ENCODE measurements around the gene PAQR5. TPM values are rescaled to one million over a fixed set of nuclear protein-coding genes. Genes with fewer than 3 reads are reported as not detected.

PAQR5 gene
- total and polyA plus RNA-seq, 9 of the 15 experiments (the other 6 are each of a cell fraction or from before 2014, with no cell fraction given), result 0.04 to 0.08 TPM; not detected in 7

DNA sequence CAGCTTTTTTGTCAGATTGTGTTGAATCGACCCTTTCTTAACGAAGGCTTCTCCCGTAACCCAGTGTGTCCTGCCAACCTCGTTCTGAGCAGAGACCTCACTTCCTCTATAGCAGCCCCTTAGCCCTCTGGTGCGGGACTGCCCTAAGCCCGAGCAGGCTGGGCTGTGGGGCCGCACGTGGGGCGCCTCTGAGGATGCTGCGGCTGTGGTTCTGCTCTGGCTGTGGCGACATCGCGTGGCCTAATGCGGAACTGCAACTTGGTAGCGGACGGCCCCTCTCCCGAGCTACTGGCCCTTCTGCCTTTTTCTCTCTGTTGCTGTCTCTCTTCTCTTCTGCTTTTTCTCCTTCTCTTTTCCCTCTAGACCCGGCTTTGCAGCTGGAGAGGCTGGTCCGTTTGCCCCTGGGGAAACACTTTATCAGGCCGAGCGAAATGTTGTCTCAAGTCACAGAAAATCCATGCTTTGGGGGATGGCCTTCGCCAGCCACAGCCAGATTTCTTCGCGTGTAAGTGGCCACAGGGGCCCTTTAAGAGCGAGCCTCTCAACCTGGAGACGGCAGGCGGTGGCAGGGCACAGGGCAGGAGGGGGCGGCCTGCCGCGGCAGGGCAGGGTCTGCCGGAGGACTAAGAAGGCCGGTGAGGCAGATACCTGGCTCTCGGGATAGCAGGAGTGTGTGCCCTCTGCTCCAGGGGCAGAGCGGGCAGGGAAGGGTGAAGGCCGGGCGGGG, 96.0 kb downstream of the PAQR5 start (continued):
- TF ChIP-seq POLR2AphosphoS5 (IDR thresholded peaks at IDR 0.05; ENCODE audit: control insufficient read depth, insufficient read depth, low read depth, low read length), result no peak
- TF ChIP-seq, protein P1, sequence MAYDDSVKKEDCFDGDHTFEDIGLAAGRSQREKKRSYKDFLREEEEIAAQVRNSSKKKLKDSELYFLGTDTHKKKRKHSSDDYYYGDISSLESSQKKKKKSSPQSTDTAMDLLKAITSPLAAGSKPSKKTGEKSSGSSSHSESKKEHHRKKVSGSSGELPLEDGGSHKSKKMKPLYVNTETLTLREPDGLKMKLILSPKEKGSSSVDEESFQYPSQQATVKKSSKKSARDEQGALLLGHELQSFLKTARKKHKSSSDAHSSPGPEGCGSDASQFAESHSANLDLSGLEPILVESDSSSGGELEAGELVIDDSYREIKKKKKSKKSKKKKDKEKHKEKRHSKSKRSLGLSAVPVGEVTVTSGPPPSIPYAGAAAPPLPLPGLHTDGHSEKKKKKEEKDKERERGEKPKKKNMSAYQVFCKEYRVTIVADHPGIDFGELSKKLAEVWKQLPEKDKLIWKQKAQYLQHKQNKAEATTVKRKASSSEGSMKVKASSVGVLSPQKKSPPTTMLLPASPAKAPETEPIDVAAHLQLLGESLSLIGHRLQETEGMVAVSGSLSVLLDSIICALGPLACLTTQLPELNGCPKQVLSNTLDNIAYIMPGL (CRISPR knock-in tag; IDR thresholded peaks at IDR 0.05), result no peak
- TF ChIP-seq, protein P2, sequence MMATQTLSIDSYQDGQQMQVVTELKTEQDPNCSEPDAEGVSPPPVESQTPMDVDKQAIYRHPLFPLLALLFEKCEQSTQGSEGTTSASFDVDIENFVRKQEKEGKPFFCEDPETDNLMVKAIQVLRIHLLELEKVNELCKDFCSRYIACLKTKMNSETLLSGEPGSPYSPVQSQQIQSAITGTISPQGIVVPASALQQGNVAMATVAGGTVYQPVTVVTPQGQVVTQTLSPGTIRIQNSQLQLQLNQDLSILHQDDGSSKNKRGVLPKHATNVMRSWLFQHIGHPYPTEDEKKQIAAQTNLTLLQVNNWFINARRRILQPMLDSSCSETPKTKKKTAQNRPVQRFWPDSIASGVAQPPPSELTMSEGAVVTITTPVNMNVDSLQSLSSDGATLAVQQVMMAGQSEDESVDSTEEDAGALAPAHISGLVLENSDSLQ (IDR thresholded peaks at IDR 0.05), result no peak
- no peak for TF ChIP-seq MXI1 (IDR thresholded peaks at IDR 0.05; ENCODE audit: low read depth, low read length)
- TF ChIP-seq, protein P3, sequence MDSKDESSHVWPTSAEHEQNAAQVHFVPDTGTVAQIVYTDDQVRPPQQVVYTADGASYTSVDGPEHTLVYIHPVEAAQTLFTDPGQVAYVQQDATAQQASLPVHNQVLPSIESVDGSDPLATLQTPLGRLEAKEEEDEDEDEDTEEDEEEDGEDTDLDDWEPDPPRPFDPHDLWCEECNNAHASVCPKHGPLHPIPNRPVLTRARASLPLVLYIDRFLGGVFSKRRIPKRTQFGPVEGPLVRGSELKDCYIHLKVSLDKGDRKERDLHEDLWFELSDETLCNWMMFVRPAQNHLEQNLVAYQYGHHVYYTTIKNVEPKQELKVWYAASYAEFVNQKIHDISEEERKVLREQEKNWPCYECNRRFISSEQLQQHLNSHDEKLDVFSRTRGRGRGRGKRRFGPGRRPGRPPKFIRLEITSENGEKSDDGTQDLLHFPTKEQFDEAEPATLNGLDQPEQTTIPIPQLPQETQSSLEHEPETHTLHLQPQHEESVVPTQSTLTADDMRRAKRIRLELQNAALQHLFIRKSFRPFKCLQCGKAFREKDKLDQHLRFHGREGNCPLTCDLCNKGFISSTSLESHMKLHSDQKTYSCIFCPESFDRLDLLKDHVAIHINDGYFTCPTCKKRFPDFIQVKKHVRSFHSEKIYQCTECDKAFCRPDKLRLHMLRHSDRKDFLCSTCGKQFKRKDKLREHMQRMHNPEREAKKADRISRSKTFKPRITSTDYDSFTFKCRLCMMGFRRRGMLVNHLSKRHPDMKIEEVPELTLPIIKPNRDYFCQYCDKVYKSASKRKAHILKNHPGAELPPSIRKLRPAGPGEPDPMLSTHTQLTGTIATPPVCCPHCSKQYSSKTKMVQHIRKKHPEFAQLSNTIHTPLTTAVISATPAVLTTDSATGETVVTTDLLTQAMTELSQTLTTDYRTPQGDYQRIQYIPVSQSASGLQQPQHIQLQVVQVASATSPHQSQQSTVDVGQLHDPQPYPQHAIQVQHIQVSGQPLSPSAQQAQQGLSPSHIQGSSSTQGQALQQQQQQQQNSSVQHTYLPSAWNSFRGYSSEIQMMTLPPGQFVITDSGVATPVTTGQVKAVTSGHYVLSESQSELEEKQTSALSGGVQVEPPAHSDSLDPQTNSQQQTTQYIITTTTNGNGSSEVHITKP (IDR thresholded peaks at IDR 0.05; ENCODE audit: partially characterized antibody), result no peak
- TF ChIP-seq MTA2 (IDR thresholded peaks at IDR 0.05; ENCODE audit: low read depth), result no peak
- no peak for TF ChIP-seq ZNF232 (CRISPR knock-in tag; IDR thresholded peaks at IDR 0.05)
- TF ChIP-seq ETV1 (tag; conservative IDR thresholded peaks at IDR 0.05; ENCODE audit: low read depth), result no peak
- no peak for TF ChIP-seq ZNF217 (CRISPR knock-in tag; IDR thresholded peaks at IDR 0.05)
- TF ChIP-seq HNRNPUL1 (IDR thresholded peaks at IDR 0.05; ENCODE audit: low read length), result no peak
- TF ChIP-seq, protein P4, sequence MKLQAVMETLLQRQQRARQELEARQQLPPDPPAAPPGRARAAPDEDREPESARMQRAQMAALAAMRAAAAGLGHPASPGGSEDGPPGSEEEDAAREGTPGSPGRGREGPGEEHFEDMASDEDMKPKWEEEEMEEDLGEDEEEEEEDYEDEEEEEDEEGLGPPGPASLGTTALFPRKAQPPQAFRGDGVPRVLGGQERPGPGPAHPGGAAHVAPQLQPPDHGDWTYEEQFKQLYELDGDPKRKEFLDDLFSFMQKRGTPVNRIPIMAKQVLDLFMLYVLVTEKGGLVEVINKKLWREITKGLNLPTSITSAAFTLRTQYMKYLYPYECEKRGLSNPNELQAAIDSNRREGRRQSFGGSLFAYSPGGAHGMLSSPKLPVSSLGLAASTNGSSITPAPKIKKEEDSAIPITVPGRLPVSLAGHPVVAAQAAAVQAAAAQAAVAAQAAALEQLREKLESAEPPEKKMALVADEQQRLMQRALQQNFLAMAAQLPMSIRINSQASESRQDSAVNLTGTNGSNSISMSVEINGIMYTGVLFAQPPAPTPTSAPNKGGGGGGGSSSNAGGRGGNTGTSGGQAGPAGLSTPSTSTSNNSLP (IDR thresholded peaks at IDR 0.05; ENCODE audit: borderline replicate concordance, low read depth, low read length), result no peak
- TF ChIP-seq, protein P5, sequence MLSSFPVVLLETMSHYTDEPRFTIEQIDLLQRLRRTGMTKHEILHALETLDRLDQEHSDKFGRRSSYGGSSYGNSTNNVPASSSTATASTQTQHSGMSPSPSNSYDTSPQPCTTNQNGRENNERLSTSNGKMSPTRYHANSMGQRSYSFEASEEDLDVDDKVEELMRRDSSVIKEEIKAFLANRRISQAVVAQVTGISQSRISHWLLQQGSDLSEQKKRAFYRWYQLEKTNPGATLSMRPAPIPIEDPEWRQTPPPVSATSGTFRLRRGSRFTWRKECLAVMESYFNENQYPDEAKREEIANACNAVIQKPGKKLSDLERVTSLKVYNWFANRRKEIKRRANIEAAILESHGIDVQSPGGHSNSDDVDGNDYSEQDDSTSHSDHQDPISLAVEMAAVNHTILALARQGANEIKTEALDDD (IDR thresholded peaks at IDR 0.05), result no peak
- TF ChIP-seq RBM39 (optimal IDR thresholded peaks at IDR 0.05; ENCODE audit: low read depth, low read length), result no peak
- no peak for TF ChIP-seq BDP1 (IDR thresholded peaks at IDR 0.05; ENCODE audit: insufficient read depth, insufficient read length)
- no peak for TF ChIP-seq NFE2L1 (tag; IDR thresholded peaks at IDR 0.05; ENCODE audit: borderline replicate concordance, low read depth)
- TF ChIP-seq ZSCAN29 (IDR thresholded peaks at IDR 0.05), result no peak
- peak; percentile 41 for TF ChIP-seq CXXC5 (CRISPR knock-in tag; IDR thresholded peaks at IDR 0.05)
- no peak for TF ChIP-seq RHOXF2B (CRISPR knock-in tag; conservative IDR thresholded peaks at IDR 0.05)
- no peak for TF ChIP-seq TRIM24 (IDR thresholded peaks at IDR 0.05)
- no peak for TF ChIP-seq ZNF436 (CRISPR knock-in tag; IDR thresholded peaks at IDR 0.05)
- TF ChIP-seq ZNF77 (CRISPR knock-in tag; IDR thresholded peaks at IDR 0.05), result no peak
